Adrenal gland (tissue), 12 donors: Measurements from ENCODE around the gene TACR2. TPM values are rescaled to one million over a fixed set of nuclear protein-coding genes. Genes with fewer than 3 reads are reported as not detected.

Source experiments
- DNase-seq, 7 donors: peaks; one replicate each; pipeline ENCODE4 v3.0.0-alpha.2; 2019 to 2020
- H3K27ac ChIP-seq, 5 donors: fragments of 200-600 bp; sonication (generic) in 4 of 5; 1 replicate in 3 of 5; 2 replicates in 2 of 5; pipeline versions ENCODE4 v1.5.1 to v1.8.0; 2016 to 2020; ENCODE audit warnings: mild to moderate bottlenecking in 1 of 5
- H3K27me3 ChIP-seq: fragments of 200-600 bp; 2 replicates; pipeline ENCODE4 v1.8.0; 2021
- H3K36me3 ChIP-seq, 2 donors: fragments of 200-600 bp; replicated peaks in 1 of 2; 1 replicate in 1 of 2; 2 replicates in 1 of 2; pipeline versions ENCODE4 v1.5.1 to v1.8.0; 2018 to 2022
- H3K4me1 ChIP-seq, 2 donors: fragments of 200-600 bp; replicated peaks in 1 of 2; 1 replicate in 1 of 2; 2 replicates in 1 of 2; pipeline versions ENCODE4 v1.5.1 to v1.8.0; 2018 to 2021
- H3K4me3 ChIP-seq, 4 donors: fragments of 200-600 bp; sonication (generic) in 3 of 4; one replicate each; pipeline ENCODE4 v1.5.1; 2016 to 2018
- H3K9me3 ChIP-seq, 3 donors: fragments of 200-600 bp; sonication (generic) in 1 of 3; replicated peaks in 1 of 3; 1 replicate in 2 of 3; 2 replicates in 1 of 3; pipeline versions ENCODE4 v1.5.1 to v1.8.0; 2016 to 2021
- POLR2A ChIP-seq, 2 donors: fragments of 450-650 bp; IDR thresholded peaks; one replicate each; pipeline ENCODE4 v1.6.1; 2017; ENCODE audit warnings: antibody characterized with exemption in 2 of 2, mild to moderate bottlenecking in 2 of 2, moderate library complexity in 1 of 2
- WGBS, 4 donors: extraction: QIAGEN DNeasy Blood & Tissue Kit in 2 of 4; methylation state at CpG; one replicate each; pipeline versions ENCODE4 v1.1.5 to v1.1.7; 2013 to 2017; 5-methylcytosine and 5-hydroxymethylcytosine counted together
- intact Hi-C, 2 donors: fragments of 100-400 bp; cut with DNase I; formaldehyde crosslinking; loops; one replicate each; pipeline versions ENCODE4 v1.14.1 to v1.15.0; 2022 to 2023
- polyA plus RNA-seq, 3 donors: library from polyadenylated mRNA; stranded (reverse); fragments of 200-250 nt in 2 of 3; fragments of 350-450 nt in 1 of 3; fragmentation: Illumina TruSeq in 1 of 3; extraction: RNeasy Lipid Tissue Mini Kit (QIAGEN cat#74804) in 1 of 3; gene quantifications; one replicate each; pipeline ENCODE4 v1.2.3, GENCODE V29; 2013 to 2014
- total RNA-seq, 9 donors: library from RNA; depleted of rRNA in 4 of 9; stranded (reverse); fragments of >200 nt in 4 of 9; fragments of 120-200 nt in 1 of 9; fragmentation: NEBNext Ultra II Directional in 1 of 9; extraction: Animal tissue kit (Norgen Biotek cat#: 25700) in 1 of 9; gene quantifications; one replicate each; pipeline versions ENCODE4 v1.1.0 to v1.2.4, GENCODE V29; 2013 to 2023
- TF ChIP-seq, protein P1 (sequence below), 6 experiments: fragments of 450-650 bp in 4 of 6; fragments of 200-600 bp in 2 of 6; sonication (generic) in 1 of 6; IDR thresholded peaks; 1 replicate in 5 of 6; 2 replicates in 1 of 6; pipeline versions ENCODE4 v1.5.1 to v1.8.0; 2016 to 2021; ENCODE audit warnings: antibody characterized with exemption in 6 of 6, mild to moderate bottlenecking in 2 of 6, moderate library complexity in 1 of 6
- donor health status: healthy with polysubstance abuse.
- donor health status: Bipolar disorder and iron deficiency.
- donor health status: DM: yes; HTN: yes; CAD: no.
- donor health status: DM: no; HTN: no; CAD: no.
- donor health status: DM: no; HTN: no; CAD: no.
- donor health status: DM: yes; HTN: yes; CAD: no.

Gene TACR2
- total and polyA plus RNA-seq, 12 donors, result 0.11 to 0.55 (median 0.35) TPM; not detected in 3

DNA sequence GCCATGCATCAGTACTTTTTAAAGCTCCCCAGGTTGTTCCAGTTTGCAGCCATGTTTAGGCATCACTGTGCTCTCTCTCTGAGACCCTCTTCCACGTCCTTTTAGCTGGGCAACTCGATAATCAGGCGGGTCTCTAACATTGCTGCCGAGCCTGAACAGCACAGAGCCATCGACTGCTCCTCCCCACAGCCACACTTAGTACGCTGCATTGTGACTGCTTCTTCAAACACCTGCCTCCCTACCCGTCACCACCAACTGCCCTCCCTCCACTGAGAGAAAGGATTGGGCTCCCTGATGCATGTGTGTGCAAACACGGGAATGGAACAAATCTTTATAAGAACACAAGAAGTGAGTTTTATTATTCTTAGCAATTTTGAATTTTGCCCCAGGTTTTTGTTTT, 11.4 kb upstream of the TACR2 start:
- no peaks in the 10 kb centered on the region for H3K9me3 ChIP-seq
- TF ChIP-seq POLR2A (IDR thresholded peaks at IDR 0.05), result no peak
- TF ChIP-seq, protein P1, sequence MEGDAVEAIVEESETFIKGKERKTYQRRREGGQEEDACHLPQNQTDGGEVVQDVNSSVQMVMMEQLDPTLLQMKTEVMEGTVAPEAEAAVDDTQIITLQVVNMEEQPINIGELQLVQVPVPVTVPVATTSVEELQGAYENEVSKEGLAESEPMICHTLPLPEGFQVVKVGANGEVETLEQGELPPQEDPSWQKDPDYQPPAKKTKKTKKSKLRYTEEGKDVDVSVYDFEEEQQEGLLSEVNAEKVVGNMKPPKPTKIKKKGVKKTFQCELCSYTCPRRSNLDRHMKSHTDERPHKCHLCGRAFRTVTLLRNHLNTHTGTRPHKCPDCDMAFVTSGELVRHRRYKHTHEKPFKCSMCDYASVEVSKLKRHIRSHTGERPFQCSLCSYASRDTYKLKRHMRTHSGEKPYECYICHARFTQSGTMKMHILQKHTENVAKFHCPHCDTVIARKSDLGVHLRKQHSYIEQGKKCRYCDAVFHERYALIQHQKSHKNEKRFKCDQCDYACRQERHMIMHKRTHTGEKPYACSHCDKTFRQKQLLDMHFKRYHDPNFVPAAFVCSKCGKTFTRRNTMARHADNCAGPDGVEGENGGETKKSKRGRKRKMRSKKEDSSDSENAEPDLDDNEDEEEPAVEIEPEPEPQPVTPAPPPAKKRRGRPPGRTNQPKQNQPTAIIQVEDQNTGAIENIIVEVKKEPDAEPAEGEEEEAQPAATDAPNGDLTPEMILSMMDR (IDR thresholded peaks at IDR 0.05), result no peak
- intact Hi-C loops, result loop anchor here (5.0 to 10.0 kb wide), 3 partner anchors 79 to 209 kb away; partner anchors contain the start of gene FAM241B (in 1 of the 2)
- no peaks in the 10 kb centered on the region for H3K36me3 ChIP-seq
- H3K4me3 ChIP-seq, result no peak overlapping the region
- WGBS, 4 donors, result 66 to 79% (median 76%) methylated on average over 8 of the region's 8 CpGs
- H3K27ac ChIP-seq, result no peak overlapping the region
- no peaks in the 10 kb centered on the region for H3K27me3 ChIP-seq
- H3K4me1 ChIP-seq, result no peaks in the 10 kb centered on the region
- DNase-seq, result no peak

DNA sequence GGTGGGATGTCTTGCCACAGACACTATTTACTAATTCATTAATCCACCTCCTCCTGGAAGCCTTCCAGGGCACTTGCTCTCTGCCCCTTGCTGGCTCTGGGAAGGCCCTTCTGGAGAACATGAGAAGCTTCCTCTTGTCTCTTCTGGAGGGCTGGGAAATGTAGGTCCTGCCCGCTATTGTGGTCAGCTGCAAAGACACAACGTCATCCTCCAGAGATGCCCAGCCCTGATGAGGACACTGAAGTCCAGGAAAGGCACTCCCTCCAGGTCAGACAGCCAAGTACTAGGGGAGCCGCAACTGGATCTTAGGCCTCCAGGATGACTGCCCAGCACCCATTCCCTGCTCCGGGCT, 9.6 kb upstream of the TACR2 start:
- Histone ChIP-seq H3K27me3 (no peaks in the 10 kb centered on the region), H3K27ac (peak overlapping the region in 1 of 5 donors; percentile 55), H3K36me3 (no peaks in the 10 kb centered on the region), H3K9me3 (no peaks in the 10 kb centered on the region), H3K4me1 (no peaks in the 10 kb centered on the region), H3K4me3 (no peak overlapping the region)
- peak in 2 of 7 donors; percentile 23 to 32 for DNase-seq
- 60 to 86% (median 78%) methylated on average over 1 to 4 of the region's 4 CpGs; no CpG with 5 or more reads in 1 of the 4 donors for WGBS, 4 donors
- intact Hi-C loops, result loop anchor here (5.0 to 10.0 kb wide), 3 partner anchors 81 to 211 kb away; partner anchors contain the start of gene FAM241B (in 1 of the 2)
- TF ChIP-seq, protein P1 (IDR thresholded peaks at IDR 0.05), result no peak
- no peak for TF ChIP-seq POLR2A (IDR thresholded peaks at IDR 0.05)

- intact Hi-C loops, result loop anchor here (5.0 to 10.0 kb wide), 3 partner anchors 82 to 212 kb away; partner anchors contain the start of gene FAM241B (in 1 of the 2)
- H3K4me3 ChIP-seq, result no peak overlapping the region
- no peaks in the 10 kb centered on the region for H3K9me3 ChIP-seq
- WGBS, 4 donors, result 50 to 67% (median 60%) methylated on average over 5 of the region's 5 CpGs
- no peak for TF ChIP-seq POLR2A (IDR thresholded peaks at IDR 0.05)
- H3K4me1 ChIP-seq, result no peaks in the 10 kb centered on the region
- H3K27ac ChIP-seq, result no peak overlapping the region
- H3K36me3 ChIP-seq, result no peaks in the 10 kb centered on the region
- DNase-seq, result no peak
- H3K27me3 ChIP-seq, result no peaks in the 10 kb centered on the region
These were observed 9.0 kb upstream of the TACR2 start for GRCh38 chr10:69425511-69426298.

GRCh38 chr10:69425041-69425440, 8.3 kb upstream of the TACR2 start:
- Histone ChIP-seq H3K36me3 (no peaks in the 10 kb centered on the region), H3K27me3 (no peaks in the 10 kb centered on the region), H3K27ac (no peak overlapping the region), H3K4me3 (no peak overlapping the region), H3K9me3 (no peaks in the 10 kb centered on the region), H3K4me1 (no peaks in the 10 kb centered on the region)
- DNase-seq, result no peak
- intact Hi-C loops, result loop anchor here (5.0 to 10.0 kb wide), 3 partner anchors 82 to 212 kb away; partner anchors contain the start of gene FAM241B (in 1 of the 2)
- TF ChIP-seq, protein P1 (IDR thresholded peaks at IDR 0.05), result no peak
- TF ChIP-seq POLR2A (IDR thresholded peaks at IDR 0.05), result no peak
- WGBS, 4 donors, result 93 to 98% (median 95%) methylated on average over 2 of the region's 2 CpGs
